ENCODE data around the gene CDH23. TPM values are rescaled to one million over a fixed set of nuclear protein-coding genes. Genes with fewer than 3 reads are reported as not detected.

CDH23 gene
- total RNA-seq, 1 donor from 2014 or later: 10.3 TPM

- no peak for DNase-seq (ENCODE audit: extremely low spot score in 2 of 2)
- intact Hi-C loops (cut with DNase I): no loop called here
- no peak overlapping the region for H3K4me3 ChIP-seq
- H3K4me1 ChIP-seq: no peaks in the 10 kb centered on the region
- H3K9me3 ChIP-seq: no peaks in the 10 kb centered on the region
- TF ChIP-seq CTCF (IDR thresholded peaks at IDR 0.05): no peak
- no peak for TF ChIP-seq POLR2A (IDR thresholded peaks at IDR 0.05)
- no peak for TF ChIP-seq POLR2AphosphoS5 (IDR thresholded peaks at IDR 0.05; ENCODE audit: insufficient read depth in 1 of 2, low read depth in 1 of 2)
- no peaks in the 10 kb centered on the region for H3K36me3 ChIP-seq
- H3K27me3 ChIP-seq: no peaks in the 10 kb centered on the region
- H3K27ac ChIP-seq: no peak overlapping the region
These were observed 10.2 kb downstream of the CDH23 start for GRCh38 chr10:71406878-71407277.

- Histone ChIP-seq H3K9me3 (no peaks in the 10 kb centered on the region), H3K36me3 (no peaks in the 10 kb centered on the region), H3K4me3 (no peak overlapping the region), H3K27ac (no peak overlapping the region), H3K4me1 (no peaks in the 10 kb centered on the region), H3K27me3 (no peaks in the 10 kb centered on the region)
- peak in 1 of 2 donors; percentile 92 for DNase-seq (ENCODE audit: extremely low spot score in 2 of 2)
- TF ChIP-seq CTCF (IDR thresholded peaks at IDR 0.05) (no peak), POLR2A (IDR thresholded peaks at IDR 0.05) (no peak), POLR2AphosphoS5 (IDR thresholded peaks at IDR 0.05; ENCODE audit: insufficient read depth in 1 of 2, low read depth in 1 of 2) (no peak)
- intact Hi-C loops (cut with DNase I): no loop called here
These were observed 11.9 kb downstream of the CDH23 start for GRCh38 chr10:71408436-71409225.

DNA sequence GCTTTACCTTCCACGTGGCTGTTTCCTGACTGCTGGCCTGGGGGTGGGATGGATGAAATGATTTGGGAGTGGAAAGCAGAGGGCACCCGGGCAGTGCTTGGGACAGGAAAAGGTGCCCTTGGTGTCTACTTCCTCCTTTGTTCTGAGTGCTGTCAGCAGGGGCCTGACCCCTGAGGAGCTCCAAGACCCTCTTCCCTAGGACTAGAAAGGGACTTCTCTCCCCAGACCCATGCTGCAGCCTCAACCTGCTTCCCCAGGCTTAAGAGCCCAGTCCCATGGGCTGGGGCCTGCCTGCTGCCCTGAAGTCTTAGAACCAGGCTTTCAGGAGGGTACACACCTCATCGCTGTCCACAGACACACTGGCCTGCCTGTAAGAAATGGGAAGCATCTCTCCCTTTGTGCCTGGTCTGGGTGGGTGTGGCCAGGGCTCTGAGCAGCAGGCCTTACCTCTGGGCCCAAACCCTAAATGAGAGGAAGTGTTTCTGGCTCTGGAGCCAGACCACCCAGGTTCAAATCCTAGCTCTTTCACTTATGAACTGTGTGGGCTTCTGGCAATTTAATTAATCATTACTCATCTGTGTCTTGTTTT lies 12.9 kb downstream of the CDH23 start:
- intact Hi-C loops (cut with DNase I): no loop called here
- Histone ChIP-seq H3K4me1 (no peaks in the 10 kb centered on the region), H3K4me3 (no peak overlapping the region), H3K27me3 (no peaks in the 10 kb centered on the region), H3K36me3 (no peaks in the 10 kb centered on the region), H3K27ac (no peak overlapping the region), H3K9me3 (no peaks in the 10 kb centered on the region)
- TF ChIP-seq POLR2AphosphoS5 (IDR thresholded peaks at IDR 0.05; ENCODE audit: insufficient read depth in 1 of 2, low read depth in 1 of 2): no peak
- TF ChIP-seq POLR2A (IDR thresholded peaks at IDR 0.05): no peak
- no peak for TF ChIP-seq CTCF (IDR thresholded peaks at IDR 0.05)
- DNase-seq (ENCODE audit: extremely low spot score in 2 of 2): peak in 1 of 2 donors; percentile 40

GRCh38 chr10:71413581-71413980 lies 16.9 kb downstream of the CDH23 start:
- intact Hi-C loops (cut with DNase I): no loop called here
- Histone ChIP-seq H3K27ac (no peak overlapping the region), H3K27me3 (no peaks in the 10 kb centered on the region), H3K9me3 (no peaks in the 10 kb centered on the region), H3K4me1 (no peaks in the 10 kb centered on the region), H3K4me3 (no peak overlapping the region), H3K36me3 (no peaks in the 10 kb centered on the region)
- no peak for DNase-seq (ENCODE audit: extremely low spot score in 2 of 2)
- no peak for TF ChIP-seq CTCF (IDR thresholded peaks at IDR 0.05)
- TF ChIP-seq POLR2A (IDR thresholded peaks at IDR 0.05): no peak
- TF ChIP-seq POLR2AphosphoS5 (IDR thresholded peaks at IDR 0.05; ENCODE audit: insufficient read depth in 1 of 2, low read depth in 1 of 2): no peak

- no peak for TF ChIP-seq POLR2A (IDR thresholded peaks at IDR 0.05)
- TF ChIP-seq CTCF (IDR thresholded peaks at IDR 0.05): no peak
- TF ChIP-seq POLR2AphosphoS5 (IDR thresholded peaks at IDR 0.05; ENCODE audit: insufficient read depth in 1 of 2, low read depth in 1 of 2): no peak
- Histone ChIP-seq H3K4me1 (no peaks in the 10 kb centered on the region), H3K4me3 (no peak overlapping the region), H3K9me3 (no peaks in the 10 kb centered on the region), H3K36me3 (no peaks in the 10 kb centered on the region), H3K27me3 (no peaks in the 10 kb centered on the region), H3K27ac (no peak overlapping the region)
- intact Hi-C loops (cut with DNase I): no loop called here
- no peak for DNase-seq (ENCODE audit: extremely low spot score in 2 of 2)
These were observed 17.6 kb downstream of the CDH23 start for GRCh38 chr10:71414359-71414758.

Measured in vagina (tissue), 2 donors.